HG03342 (cell line): Measurements from ENCODE around the gene CREBRF.
"Not testable (repeated sequence)": the region's sequence is repeated elsewhere in the genome, so short reads cannot be mapped to it uniquely, and the experiment has no call there.

Experiments used
- ATAC-seq: cut with Tn5 transposase; IDR thresholded peaks from one replicate; pipeline ENCODE4 v1.9.1; 2021; ENCODE audit warnings: mild to moderate bottlenecking, moderate library complexity; ENCODE audit not compliant: unreplicated experiment

CREBRF gene

DNA sequence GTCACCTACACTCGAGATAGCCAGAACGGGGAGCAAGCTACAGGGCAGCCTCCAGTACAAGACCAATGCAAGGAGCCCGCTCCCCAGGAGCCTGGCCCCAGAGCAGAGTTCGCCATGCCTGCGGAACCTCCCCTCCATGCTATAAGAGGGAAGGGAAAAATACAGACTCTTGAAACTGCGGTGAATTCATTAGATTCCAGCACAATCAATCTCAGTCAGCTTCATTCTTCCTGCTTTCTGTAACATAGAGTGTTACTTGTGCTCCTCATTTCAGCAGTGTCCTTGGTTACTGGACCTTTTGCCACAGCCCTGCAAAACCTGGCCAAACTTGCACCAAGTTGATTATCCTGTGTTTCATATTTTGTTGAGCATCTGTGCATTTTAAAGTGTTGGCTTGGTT, 22.2 kb upstream of the CREBRF start:
- ATAC-seq = no peak

DNA sequence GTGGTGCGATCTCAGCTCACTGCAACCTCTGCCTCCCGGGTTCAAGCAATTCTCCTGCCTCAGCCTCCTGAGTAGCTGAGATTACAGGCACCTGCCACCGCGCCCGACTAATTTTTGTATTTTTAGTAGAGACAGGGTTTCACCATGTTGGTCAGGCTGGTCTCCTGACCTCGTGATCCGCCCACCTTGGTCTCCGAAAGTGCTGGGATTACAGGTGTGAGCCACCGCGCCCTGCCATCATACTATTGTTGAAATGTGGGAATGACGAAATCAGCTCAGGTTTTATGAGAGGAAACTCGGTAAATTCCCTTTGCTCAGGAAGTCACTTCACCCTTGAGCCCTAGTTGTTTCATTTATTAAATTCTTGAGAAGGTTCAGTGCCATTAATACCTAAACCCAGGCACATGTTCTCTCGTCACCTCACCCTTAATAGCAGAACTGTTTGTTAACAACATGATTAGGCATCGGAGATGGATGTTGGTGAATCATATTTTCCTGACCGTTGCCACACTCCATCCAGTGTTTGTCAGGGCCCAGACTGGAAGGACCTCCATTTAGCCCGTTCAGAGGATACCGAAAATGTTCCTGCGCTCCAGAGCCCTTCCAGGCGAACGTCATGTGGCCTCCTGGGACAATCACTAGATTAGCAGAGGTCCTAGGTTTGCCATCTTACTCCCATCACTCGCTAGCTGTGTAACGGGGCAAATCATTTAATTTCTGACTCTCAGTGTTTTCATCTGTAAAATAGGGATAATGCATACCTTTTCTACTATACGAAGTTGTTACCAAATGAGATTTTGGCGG, 20.0 kb upstream of the CREBRF start:
- ATAC-seq = peak; percentile 55

DNA sequence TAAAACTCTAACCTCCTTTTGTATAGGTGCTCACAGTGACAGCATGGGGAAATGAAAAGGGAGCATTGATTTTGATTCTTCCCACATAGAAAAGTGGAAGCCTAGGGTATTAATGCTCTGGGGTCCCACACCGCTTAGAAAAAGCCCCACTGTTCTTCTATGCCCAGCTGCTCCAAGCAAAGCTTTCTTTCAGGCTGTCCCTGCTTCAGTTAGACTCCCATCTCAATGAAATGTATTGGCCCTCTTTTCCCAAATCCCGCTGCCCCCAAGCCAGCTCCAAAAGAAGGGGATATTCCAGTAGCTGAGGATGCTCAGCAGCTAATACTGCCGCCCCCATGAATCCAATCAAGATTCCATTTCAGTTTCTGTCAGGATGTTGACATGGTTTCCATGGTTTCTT, 17.0 kb upstream of the CREBRF start:
- no peak for ATAC-seq

DNA sequence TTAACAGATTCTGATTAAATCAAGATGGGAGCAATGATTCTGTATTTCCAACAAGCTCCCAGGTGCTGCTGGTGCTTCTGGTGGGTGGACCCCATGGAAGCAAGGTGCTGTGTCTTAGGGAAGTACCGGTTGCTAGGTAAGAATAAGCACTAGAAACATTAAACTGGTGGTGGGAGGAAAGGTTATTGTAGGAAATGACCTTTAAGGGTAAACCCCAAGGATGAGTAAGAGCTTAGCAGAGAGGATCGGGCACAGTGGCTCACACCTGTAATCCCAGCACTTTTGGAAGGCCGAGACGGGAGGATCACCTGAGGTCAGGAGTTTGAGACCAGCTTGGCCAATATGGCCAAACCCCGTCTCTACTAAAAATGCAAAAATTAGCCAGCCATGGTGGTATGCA, 16.2 kb upstream of the CREBRF start:
- no peak for ATAC-seq

DNA sequence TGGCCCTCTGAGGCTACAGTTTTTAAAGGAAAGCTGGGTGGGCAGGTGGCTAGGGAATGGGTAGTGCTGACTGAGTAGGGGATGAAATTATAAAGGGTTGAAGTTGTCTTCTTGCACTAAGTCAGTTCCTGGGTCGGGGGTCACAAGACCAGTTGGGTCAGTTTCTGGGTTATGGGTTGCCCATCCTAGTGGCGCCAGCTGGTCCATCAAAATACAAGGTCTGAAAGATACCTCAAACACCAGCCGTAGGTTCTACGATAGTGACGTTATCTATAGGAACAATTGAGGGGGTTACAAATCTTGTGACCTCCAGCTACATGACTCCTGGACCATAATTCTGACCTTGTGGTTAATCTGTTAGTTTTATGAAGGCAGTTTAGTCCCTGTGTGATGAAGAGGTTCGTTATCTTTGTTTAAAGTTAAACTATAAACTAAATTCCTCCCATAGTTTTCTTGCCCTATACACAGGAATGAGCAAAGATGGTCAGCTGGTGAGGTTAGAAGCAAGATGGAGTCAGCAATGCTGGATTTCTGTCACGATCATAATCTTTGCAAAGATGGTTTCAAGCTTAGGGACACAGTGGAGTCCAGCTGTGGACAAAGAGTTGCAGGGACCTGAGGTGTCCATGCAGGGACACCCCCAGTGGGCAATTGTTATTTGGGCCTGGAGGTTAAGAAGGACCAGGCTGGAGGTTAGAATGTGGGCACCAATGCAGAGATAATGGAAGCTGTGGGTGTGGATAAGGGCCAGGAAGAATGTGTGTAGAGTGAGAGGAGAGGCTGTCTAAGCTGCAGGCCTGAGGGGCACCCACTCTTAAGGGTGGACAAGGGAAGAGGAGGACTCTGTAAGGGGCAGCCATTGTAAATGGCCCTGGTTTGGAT, 14.0 kb upstream of the CREBRF start:
- ATAC-seq = no peak

DNA sequence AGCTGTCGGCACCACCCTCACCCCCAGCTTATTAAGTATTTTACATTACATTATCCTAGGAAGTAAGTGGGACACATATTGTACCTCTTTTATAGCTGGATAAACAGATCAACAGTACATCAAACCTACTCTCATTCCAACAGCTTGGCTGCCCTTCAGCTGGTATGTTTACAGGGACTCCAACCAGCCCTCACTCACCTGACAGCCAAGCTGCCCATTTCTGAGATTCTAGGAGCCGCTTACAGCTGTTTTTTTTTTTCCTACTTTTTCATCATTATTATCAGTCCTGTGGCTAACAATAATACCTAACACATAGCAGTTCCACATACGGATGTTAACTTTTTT, 13.4 kb upstream of the CREBRF start:
- ATAC-seq = no peak

DNA sequence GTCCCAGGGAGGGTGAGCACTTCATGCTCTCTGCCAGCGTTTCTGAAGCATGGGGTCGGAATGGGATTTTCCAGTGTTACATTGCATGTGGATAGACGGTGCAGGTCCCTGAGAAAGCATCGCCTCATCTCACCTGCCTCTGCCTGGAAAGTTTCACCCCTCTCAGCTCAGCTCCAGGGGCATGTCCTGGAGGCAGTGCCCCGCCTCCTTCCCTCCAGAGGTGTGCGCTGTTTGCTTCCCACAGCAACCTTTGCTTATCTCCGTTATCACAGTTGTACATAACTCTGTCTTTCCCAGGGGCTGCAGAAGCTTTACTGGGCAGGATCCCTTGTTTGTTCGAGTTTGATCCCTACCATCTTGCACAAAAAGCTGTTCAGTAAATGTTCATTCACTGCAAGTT, 10.7 kb upstream of the CREBRF start:
- ATAC-seq = no peak

DNA sequence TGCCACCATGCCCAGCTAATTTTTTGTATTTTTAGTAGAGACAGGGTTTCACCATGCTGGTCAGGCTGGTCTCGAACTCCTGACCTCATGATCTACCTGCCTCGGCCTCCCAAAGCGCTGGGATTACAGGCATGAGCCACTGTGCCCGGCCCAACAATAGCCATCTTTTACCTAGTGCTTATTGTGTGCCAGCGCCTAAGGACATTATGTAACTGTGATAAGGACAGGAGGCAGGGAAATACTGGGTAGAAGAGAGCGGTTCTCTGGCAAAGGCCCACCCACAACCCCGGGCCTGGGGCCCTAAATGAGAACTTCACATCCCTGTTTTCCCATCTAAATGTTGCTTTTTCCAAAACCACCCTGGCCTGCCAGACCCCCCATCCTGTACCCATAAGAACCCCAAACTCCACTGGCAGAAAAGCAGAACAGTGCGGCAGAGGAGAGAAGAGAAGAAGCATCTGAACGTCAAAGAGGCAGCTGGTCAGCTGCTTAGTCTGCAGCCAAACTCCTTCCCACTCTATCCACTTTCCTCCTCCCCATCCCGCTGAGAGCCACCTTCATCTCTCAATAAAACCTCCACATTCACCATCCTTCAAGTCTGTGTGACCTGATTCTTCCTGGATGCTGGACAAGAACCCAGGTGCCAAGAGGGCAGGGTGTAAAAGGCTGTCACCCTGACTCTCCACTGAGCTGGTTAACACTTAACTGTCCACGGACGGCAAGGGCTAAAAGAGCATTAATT, 8.9 kb upstream of the CREBRF start:
- not testable (repeated sequence) for ATAC-seq

DNA sequence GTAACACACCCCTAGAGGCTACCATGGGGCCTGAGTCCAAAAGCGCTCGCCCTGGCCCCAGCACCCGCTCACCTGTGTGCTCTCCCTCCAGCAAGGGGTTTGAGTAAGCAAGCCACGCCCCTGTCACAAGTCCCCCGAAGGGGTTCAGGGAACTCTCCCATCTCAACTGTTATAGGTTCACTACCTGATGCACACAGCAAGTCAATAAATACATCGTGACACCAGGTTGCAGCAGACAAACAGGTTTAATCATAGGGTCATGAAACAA, 8.4 kb upstream of the CREBRF start:
- ATAC-seq = no peak

DNA sequence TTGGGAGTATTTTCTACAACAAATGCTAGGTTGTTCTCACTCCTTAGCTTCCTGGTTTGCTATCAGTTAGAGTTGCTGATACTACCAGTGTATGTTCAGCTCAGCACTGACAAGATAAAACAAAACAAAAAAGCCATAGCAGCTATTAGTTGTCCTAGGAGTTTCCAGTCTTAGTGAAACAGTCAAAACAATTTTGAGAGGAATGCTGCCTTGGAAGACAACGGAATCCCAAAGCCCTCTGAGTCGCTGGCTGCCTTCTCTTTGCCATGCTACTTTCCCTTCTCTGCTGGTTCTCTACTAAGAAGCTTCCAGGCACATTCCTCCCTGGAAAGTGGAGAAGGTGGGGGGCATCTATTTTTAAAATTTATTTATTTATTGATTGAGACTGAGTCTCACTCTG, 5.4 kb upstream of the CREBRF start:
- no peak for ATAC-seq

DNA sequence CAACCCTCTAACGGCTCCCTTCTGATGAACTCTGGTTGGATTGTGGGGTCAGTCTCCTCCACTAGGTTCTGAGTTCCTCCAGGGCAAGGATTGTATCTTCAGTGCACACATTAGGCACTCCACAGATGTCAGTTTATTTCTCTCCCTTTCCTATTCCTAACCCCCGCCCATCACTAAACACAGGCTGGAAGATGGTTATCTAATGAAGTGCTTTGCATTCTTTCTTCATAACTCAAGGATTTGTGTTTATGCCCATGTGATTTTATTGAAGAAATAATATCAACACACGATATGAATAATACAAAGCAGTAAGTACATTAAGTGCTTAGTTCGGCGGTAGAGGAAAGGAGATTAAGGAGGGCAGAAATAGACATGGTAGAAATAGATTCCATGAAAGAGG, 4.4 kb upstream of the CREBRF start:
- no peak for ATAC-seq

DNA sequence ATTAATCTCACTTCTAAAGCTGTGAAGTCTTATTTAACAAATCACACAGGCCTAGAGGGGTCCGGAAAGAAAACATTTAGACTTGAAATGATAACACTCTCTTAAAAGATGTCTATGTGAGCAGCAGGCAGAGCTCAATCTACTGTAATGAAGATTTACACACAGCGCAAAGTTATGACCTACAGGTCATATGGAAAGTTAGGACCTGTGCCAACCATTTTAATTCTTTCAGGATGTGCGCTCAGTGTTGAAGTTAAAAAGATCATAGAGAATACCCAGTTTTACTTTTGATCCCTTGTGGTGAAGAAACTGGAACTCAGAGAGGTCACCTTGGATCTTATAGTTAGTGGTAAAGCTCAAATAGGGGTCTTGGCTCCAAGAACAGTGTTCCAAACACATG, 3.1 kb upstream of the CREBRF start:
- no peak for ATAC-seq

DNA sequence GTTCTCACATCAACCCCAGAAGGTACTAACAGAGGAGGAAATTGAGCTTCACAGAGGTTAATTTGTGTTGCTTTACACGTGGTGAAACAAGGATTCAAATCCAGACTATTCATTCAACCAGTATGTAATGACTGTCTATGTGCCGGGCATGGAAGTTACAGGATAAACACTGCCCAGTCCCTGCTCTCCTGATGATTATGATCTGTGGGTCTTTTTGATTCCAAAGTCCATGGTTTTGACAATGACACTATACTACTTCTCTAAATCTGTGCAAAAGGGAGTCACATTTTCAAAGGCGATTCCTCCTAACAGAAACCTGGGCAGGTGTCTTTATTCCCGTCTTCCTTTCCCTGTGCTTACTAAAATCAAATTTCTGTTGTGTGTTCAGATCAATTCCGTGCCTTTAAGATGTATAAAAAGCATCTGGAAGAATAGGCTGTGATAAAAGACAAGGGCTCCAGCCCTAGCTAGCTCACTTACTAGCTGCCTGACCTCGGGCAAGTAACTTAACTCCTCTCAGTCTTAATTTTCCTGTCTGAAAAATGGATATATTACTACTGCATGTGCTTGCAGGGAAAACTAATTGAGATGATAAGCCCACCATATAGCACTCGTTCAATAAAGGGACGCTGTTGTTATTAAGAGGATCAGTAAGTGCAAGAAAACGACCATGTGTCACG, 970 bp upstream of the CREBRF start:
- no peak for ATAC-seq

DNA sequence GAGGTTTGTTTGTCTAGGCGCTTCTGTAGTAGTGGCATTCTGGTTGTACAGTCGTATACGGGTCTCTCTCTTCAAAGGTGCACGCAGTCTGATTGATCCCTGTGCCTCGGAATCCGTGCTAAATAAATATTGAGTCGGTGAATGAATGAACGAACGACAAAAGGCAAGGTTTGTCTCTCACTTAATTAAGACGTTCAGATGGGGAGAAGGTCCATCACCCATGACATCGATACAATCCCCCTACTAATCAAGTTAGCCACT, 500 bp upstream of the CREBRF start:
- ATAC-seq = no peak

DNA sequence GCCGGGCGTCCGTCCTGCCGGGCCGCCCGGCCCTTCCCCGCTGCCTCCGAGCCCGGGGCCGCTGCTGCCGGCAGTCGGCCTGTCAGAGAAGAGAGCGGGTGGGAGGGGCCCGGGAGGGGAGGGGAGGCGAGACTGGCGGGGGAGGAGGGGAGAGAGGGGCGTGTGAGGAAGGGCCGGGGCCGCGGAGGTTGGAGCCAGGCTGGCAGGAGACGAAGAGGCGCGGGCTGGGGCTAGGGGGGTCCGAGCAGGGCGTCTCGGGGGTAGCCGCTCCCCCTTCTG, 570 bp downstream of the CREBRF start:
- ATAC-seq = peak; percentile 19

DNA sequence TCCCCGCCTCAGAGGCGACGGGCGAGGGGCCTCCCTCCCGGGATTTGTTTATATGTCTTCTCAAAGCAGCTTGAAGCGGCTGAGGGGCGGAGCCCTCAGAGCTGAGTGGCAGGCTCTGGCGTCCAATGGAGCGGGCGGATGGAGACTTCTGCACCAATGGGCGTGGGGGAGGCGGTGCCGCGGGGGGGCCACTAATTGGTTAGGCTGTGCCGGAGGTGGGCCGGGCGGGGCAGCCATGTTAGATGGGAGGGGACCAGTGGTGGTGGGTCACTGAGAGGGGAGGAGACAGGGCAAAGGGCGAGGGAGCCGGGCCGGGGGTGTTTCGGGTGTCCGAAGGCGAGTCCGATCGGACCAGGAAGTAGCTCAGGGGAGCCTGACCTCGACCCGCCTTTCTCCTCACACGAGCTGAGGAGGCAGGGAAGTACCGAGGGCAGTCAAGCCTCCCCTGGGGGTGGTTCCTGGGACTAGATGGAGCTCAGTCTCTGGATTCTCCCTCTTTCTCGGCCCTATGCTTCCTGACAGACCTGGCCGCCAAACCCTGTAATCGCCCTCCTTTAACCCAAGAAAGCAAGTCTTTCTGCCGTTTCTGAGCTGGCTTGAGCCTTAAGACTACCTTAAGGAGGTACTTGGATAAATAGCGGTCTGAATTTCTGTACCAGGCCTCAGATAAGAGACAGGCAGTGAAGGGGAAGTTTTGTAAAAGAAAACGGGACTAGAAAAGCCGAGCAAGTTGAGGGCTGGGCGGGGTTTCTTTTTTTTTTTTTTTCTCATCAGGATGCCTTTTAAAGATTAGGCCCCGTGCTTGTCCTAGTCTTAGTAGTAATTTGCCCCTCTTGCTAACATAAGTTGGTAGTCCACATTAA, 1.1 kb downstream of the CREBRF start:
- ATAC-seq = peak; percentile 80

DNA sequence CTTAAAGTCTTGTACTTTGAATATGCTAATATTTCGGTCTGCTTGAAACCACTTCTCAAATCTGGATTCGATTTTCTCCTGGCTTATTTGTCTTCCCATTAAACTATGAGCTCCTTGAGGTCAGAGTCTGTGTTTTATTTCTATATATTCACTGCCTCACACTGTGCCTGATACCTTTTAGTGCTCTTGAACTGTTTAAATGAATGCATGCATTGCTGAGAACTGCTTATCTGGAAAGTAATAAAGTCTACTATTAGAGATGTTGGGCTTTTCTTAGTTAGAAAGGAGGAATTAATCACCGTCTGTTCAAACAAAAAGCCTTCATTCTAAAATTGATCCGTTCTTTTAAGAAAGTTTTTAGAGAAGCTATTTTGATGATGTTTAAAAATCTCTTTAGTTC, 6.0 kb downstream of the CREBRF start:
- no peak for ATAC-seq

DNA sequence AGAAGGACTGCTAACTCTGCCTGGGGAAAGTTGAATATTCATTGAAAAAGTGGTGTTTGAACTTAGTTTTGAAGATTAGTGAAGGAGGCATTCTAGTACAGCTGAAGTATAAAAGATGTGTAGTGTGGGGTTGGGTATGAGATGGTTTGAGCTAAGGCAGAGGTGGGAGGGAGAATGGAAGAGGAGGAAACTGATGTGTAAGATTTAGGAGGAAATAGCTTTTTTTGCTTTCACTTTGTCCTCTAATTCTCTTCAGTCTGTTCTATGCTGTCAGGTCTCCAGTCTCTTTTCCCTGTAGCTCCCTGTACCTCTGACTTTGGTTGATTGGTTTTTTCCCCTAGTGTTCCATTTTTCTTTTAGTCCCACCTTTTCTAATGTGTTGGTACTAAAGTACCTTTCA, 9.0 kb downstream of the CREBRF start:
- ATAC-seq = peak; percentile 72

DNA sequence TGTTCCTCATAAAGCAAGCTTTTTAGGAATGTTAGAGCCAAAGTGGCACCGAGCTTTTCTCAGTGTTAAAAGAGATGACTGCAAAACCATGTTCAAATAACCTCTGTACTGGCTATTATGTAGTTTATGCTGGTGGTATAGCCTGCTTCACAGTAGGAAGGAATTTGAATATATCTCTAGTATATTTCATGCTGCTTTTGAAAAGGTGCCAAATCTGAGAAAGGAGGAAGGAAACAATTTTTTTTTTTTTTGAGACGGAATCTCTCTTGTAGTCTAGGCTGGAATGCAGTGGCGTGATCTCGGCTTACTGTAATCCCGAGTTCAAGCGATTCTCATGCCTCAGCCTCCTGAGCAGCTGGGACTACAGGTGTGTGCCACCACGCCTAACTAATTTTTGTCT, 13.5 kb downstream of the CREBRF start:
- no peak for ATAC-seq

DNA sequence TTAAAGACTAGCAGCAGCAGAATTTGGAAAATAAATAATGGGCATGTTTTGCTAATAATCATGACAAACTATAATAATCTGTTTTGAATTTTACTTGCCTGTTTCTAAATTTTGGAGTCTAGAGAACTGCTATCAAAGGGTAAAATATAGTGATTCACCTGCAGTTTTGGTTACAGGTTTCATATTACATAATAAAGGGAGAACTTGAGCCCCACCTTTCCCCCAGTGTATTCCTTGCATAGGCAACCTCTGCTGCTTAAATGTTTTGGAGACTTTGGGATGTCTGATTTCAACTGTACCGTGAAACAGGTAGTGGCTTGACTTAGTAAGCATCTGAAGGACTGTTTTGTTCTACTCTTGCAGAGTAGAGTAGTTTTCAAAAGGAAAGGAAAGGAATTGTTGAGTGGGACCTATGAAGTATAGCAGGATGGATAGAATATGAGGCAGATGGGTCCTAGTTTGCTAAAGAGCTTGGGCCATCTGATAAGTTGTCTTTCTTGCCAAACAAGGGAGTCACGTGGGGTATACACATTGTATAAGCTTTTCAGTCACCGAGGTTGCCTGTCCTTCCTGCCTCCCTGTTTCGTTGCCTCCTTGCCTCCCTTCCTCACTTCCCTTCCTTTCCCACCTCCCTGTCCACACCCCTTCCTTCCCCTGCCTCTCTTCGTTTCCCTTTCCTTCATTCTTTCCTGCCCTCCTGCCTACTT, 19.1 kb downstream of the CREBRF start:
- ATAC-seq = no peak
